ENCODE data around the gene PHEX. TPM values are rescaled to one million over a fixed set of nuclear protein-coding genes. Genes with fewer than 3 reads are reported as not detected.
"Not testable (repeated sequence)": the region's sequence is repeated elsewhere in the genome, so short reads cannot be mapped to it uniquely, and the experiment has no call there.

The PHEX gene
- polyA plus RNA-seq, 1 donor: 1.3 TPM

DNA sequence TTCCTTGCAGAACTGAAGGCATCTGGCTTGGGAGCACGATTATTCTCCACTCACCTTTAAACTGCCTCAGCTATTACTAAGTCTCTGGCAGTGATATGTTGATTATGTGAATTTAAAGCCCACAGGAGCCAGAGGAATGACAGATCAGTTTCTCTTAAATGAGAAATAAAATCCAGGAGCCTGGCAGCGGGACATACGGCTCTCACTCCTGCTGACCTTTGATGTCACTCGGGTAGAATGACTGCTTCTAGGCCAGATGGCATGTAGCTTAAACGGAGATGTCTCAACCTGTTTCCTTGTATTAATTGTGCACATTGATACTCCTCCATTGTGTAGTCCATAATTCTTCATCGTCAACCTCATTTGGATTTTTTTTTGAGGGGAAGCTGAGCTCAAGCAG is 236.6 kb downstream of the PHEX start:
- DNase-seq: no peak

GRCh38 chrX:22272613-22273012 is 240.5 kb downstream of the PHEX start, which contains the start of gene CBLL2:
CBLL2 (plus strand) TSS chrX:22272913; CDS start chrX:22272992, 79 bp downstream.
- no peak for DNase-seq

GRCh38 chrX:22273714-22274317 is 241.7 kb downstream of the PHEX start:
- DNase-seq: no peak

GRCh38 chrX:22276781-22277180 is 244.7 kb downstream of the PHEX start:
- no peak for DNase-seq

- DNase-seq: no peak
Observed at GRCh38 chrX:22278375-22278774, 246.2 kb downstream of the PHEX start.

DNA sequence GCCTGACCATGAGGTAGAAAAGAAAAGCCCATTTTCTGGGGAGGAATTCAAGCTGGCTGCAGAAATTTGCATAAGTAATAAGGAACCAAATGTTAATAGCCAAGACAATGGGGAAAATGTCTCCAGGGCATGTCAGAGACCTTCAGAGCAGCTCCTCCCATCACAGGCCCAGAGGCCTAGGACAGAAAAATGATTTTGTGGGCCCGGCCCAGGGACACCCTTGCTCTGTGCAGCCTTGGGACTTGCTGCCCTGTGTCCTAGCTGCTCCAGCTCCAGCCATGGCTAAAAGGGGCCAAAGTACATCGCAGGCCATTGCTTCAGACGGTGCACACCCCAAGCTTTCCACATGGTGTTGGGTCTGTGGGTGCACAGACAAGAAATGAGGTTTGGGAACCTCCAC is 257.1 kb downstream of the PHEX start:
- not testable (repeated sequence) for DNase-seq

- no peak for DNase-seq
Observed at GRCh38 chrX:22296871-22297270, 264.7 kb downstream of the PHEX start.

DNA sequence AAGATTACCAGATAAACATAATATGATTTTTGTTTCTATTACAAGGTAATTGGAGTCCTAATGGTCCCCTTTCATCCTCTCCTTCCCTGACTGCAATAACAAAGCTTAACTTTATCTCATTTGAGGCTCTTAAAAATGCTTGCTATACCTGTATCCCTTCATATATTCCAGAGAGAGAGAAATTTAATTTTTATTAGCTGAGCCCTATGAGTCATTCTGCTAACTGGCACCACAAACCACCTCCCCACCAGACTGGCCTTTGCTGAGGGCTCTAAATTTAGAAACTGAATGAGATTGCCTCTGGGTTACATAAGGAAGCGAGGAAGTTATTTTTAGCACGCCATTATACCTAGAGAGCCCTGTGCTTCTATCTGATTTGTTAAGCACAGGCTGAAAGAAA is 268.0 kb downstream of the PHEX start:
- DNase-seq: no peak

Other genes starting within 250 kb of the PHEX start
- gene MBTPS2, start 192.7 kb upstream of the PHEX start, polyA plus RNA-seq (ENCODE audit: insufficient read length): 21.0 TPM
- gene YY2, start 176.3 kb upstream of the PHEX start, polyA plus RNA-seq (ENCODE audit: insufficient read length): 1.8 TPM
- gene SMS, start 91.6 kb upstream of the PHEX start, polyA plus RNA-seq (ENCODE audit: insufficient read length): 63.0 TPM
- not detected for gene CBLL2, start 240.6 kb downstream of the PHEX start, polyA plus RNA-seq (ENCODE audit: insufficient read length)